ENCODE results near the gene PTPRU.
"Not testable (repeated sequence)": the region's sequence is repeated elsewhere in the genome, so short reads cannot be mapped to it uniquely, and the experiment has no call there.

Gene PTPRU

DNA sequence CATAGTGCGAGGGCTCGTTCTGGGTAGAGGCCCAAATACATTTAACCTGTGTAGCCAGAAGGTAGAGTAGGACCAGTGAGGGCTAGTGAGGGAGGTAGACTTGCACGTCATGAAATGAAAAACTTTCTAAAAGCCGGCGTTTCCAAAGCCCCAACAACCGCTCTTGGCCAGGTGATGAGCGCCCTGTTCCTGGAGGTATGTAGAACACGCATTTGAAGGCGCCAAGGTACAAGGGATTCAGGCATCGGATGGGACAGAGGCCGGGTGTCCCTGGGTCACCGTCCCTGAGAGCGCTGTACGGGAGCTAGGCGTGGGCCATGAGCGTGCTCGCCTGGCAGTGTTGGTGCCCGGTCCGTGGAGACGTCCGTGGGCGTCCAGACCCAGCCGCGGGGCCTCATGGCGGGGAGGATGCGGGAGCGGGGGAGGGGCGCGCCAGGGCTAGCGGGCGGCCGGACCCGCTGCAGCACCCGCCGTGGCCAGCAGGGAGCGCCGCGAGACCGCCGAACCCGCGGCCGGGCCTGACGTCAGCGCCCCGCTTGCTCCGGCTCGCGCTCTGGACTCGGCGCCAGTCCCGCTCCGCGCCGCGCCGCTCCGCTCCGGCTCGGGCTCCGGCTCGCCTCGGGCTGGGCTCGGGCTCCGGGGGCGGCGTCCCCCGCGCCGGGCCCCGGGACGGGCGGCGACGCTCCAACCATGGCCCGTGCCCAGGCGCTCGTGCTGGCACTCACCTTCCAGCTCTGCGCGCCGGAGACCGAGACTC lies at the start of gene PTPRU:
Gene PTPRU (plus strand): TSS at position 568 of the 757 bp plus-strand sequence. CDS start 123 bp downstream, at position 691.
- peak; percentile 73 for DNase-seq

DNA sequence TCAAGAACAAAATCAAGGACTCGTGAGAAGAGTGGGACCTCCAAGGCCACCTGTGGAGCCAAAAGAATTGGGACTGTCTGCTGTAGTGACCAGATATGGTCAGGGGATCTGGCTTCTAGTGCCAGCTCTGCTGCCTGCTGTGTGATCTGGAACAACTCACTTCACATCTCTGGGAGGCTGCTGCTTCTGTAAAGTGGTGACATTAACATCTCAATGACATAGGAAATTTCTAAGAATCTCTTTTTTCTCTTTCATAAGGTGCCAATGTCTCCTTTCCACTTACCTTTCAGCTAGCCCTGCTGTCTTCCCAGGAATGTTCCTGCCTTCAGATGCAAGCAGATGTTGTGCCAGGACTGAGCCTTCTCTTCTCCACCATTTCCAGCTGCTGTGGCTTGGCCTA lies 49.6 kb upstream of the PTPRU start:
- no peak for DNase-seq

DNA sequence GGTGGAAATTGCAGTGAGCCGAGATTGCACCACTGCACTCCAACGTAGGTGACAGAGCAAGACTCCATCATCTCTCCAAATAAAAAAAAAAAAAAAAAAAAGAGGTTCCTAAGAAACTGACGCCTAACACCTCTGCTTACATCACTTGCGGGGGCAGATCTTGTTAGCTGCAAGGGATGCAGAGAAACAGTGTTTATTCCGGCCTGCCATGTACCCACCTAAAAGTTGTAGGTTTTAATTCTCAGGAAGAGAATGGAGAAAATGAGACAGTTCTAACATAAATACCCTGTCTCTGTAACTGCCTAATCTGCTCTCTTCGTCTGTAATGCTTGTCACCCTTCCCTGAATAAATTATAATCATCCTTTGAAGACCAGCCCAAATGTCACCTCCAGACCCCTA lies 45.6 kb upstream of the PTPRU start:
- no peak for DNase-seq

DNA sequence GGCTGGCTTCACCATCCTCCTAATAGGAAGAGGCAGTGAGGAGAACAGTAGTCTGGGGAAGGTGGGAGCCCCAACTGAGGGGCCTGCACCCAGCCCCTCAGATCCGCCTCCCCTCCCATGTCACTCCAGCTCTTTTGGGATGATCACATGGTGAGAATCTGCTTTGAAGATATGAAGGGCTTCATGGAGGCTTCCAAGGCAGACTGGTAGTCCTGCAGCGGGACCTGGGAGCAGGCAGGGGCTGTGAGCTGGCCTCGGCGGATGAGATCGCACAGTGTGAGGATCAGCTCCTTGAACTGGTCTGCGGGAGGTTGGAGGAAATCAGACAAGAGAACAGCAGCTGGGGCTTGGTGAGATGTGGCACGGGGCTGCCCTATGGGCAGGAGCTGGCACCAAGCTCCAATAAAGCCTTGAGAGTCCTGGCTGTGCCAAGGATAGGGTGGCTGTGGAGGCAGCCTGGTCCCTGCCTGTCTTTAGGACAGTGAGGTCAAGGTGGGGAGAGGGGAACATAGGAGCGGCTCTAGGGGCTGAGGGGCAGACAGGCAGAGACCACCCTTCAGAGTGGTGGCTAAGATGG lies 42.4 kb upstream of the PTPRU start:
- no peak for DNase-seq

DNA sequence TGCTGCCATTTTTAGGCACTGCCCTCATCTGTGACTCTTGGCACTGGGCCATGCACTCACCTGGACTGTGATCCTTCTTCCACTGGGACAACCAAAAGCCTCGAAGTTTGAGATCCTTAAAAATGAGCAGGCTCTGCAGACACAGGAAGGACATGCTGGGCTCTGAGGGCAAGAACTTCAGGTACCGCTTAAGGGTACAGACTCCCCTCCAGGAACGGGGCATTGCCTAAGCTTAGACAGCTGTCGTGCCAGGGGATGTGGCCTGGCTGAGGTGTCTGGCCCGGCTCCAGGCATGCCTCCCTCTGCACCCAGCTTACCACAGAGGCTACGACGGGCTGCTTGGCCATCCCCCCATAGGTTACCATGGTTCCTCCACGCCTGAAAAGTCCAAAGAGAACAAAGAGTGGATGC lies 40.4 kb upstream of the PTPRU start:
- no peak for DNase-seq

DNA sequence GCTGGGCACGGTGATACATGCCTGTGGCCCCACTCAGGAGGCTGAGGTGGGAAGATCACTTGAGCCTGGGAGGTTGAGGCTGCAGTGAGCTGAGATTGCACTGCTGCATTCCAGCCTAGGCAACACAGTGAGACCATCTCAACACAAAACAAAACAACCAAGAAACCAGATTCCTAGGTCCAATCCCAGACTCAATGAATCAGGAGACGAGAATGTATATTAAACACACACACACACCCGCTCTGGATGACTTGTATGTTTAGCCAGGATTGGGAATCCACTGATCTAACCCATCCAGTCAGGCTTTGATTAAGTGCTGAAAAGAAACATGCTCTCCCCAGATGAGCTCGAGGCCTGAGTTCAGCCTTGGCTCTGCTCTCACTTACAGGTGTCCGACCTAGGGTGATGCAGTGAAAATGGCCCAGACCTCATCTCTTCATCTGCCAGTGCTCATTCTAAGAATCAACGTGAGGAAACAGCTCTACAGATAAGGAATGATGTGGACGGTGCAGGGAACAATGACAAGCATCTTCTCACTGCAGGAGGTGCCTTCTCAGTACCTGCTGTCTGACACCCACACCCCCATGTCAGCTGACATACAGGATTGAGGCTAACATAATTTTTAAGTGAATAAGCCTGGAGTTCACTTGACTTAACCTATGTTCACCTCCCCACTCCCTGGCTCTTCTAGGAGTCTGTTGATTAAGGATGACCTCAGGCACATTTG lies 39.3 kb upstream of the PTPRU start:
- no peak for DNase-seq

DNA sequence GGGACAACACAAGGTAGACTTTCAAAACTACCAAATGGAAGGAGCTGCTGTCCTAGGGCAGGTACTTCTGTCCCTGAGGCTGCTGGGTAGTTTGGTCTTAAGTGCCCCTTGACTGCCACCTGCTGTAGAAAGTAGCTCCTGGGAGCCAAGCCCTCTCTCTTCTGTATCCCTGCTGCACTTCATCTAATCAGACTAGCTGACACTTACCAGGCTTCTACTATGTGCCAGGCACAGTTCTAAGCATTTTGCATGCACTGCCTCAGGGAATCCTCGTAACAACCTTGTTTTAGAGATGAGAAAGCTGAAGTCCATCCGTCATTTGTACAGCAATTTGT lies 38.8 kb upstream of the PTPRU start:
- DNase-seq, result no peak

DNA sequence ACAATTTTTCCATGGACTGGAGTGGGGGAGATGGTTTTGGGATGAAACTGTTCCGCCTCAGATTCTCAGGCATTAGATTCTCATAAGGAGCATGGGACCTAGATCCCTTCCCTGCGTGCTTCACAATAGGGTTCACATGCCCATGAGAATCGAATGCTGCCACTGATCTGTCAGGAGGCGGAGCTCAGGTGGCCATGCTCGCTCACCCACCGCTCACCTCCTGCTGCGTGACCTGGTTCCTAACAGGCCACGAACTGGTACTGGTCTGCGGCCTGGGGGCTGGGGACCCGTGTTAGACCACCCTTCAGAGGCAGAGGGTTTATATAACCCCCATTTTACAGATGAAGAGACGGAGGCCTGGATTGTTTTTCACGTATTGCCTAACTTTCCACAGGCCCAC lies 38.3 kb upstream of the PTPRU start:
- DNase-seq, result no peak

DNA sequence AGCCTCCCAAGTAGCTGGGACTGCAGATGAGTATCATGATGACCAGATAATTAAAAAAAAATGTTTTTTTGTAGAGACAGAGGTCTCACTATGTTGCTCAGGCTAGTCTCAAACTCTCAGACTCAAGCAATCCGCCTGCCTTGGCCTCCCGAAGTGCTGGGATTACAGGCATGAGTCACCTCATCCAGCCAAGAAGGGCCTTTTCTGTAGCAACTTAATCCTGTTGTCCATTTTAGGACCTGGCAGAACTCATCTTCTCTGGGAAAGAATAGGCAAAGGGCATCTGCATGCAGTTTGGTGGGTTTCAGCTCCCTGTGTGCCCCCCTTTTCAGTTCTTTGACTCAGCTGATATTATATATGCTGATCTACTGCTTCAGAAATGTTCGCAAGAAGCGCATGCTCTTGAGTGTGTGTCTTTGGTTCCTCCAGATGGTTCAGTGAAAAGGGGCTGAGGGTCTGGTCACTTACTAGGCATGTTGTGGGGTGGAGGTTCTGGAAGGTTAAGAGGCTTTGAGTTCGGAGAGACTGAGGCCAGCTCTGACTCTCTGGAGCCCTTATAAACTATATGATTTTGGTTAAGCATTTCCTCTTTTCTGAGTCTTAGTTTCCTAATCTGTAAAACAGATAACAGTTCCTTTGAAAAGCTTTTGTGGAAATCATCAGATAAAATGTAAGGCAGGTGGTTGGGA lies 35.3 kb upstream of the PTPRU start:
- DNase-seq, result no peak

DNA sequence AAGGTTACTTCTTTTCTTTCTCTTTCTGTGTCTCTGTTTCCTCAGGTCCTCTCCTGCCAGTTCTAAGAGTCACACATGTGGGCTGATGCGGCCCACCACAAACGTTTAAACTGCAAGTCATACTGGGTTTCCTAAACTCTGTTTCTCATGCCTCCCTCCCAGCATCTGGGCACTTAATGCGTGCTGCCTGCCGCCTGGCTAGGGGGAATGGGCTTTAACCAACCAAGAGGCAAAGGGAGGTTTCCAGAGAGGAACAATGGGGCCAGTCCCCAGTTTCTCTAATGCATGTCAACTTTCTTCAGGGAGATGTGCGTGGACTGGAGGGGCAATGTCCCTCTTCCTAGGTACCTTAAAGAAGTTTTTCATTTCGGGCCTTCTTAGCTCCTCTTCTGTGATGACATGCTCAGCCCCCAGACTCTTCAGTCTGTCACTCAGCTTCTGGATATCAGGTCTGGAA lies 34.7 kb upstream of the PTPRU start:
- no peak for DNase-seq

DNA sequence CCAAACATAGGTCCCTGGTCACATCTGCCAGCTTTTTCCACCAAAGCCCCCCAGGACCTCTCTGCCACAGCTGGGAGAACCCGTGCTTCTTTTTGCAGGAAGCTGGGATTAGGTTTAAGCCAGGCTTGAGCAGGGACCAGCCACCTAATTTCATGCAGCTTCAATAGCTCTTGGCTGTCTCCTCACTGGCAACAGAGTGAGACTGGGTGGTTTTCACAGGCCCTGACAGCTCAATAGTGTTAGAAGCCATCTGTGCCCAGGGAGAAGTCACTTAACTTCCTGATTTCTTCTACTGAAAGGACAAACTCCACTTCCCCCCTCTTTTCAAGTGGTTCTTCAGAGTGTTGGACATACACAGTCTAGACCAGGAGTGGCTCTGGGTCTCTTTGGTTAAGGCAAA lies 34.3 kb upstream of the PTPRU start:
- DNase-seq, result no peak

DNA sequence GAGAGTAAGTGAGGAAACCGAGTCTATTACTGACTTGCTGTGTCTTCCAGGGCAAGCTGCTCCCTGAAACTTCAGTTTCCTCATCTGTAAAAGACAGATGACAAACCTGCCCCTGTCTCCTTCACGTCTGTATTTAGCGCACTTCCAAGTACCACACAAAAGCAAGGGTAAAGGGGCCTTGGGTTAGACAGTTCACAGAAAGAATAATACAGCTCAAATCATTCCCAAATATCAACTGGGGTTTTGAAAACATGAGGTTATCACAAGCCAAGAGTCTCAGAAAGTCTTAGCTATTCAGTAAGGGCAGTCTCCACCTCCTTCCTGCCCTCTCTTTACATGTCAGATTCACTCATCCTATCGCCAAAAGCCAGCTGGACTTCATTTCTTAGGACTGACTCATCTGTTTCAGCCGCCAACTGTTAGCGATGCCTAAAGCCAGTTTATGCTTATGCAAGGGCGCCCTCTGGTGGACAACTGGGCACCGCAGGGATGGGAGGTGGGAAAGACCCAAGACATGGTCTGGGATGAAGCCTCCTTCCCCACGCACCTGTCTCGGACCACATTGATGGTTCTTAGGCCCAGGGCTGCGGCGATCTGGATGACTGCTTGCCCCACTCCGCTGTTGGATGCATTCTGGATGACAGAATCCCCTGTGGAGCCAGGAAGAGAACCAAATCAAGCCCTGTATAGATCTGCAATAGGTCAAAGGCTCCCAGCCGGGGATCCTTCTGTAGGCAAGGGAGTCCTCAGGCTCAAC lies 33.6 kb upstream of the PTPRU start:
- peak; percentile 79 for DNase-seq

DNA sequence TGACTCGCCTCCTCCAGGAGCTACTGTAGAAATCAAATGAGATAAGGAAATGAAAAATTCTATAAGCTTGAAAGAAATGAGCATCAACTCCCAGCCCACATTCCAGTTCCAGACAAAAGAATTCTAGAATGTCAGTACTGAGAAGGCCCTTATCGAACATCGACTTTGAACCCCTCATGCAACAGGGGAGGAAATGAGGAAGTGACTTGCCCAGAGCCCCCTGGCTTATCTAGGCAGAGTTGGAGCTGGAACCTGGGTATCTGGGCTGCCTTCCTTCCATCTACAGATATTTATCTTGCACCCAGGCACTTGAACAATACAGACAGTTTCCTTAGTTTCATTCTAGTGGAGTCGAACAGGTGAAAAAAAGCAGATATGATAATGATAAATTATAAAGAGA lies 27.9 kb upstream of the PTPRU start:
- no peak for DNase-seq

DNA sequence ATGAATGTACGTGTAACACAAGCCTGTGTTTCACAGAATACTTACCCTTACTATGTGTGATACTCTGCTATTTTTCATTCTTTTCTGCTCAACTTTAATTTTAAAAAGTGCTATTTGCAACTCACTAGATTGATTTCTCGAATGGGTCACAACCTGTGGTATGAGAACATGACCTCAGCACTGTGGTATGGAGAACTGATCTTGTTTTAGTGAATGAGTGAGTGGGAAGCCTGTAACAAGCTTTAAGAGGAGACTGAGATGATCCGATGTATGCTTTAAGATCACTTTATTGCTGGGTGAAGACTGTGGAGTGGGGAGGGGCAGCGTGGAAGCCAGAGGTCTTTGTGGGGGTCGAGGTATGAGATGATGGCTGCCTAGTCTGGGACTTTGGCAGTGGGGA lies 27.1 kb upstream of the PTPRU start:
- no peak for DNase-seq

DNA sequence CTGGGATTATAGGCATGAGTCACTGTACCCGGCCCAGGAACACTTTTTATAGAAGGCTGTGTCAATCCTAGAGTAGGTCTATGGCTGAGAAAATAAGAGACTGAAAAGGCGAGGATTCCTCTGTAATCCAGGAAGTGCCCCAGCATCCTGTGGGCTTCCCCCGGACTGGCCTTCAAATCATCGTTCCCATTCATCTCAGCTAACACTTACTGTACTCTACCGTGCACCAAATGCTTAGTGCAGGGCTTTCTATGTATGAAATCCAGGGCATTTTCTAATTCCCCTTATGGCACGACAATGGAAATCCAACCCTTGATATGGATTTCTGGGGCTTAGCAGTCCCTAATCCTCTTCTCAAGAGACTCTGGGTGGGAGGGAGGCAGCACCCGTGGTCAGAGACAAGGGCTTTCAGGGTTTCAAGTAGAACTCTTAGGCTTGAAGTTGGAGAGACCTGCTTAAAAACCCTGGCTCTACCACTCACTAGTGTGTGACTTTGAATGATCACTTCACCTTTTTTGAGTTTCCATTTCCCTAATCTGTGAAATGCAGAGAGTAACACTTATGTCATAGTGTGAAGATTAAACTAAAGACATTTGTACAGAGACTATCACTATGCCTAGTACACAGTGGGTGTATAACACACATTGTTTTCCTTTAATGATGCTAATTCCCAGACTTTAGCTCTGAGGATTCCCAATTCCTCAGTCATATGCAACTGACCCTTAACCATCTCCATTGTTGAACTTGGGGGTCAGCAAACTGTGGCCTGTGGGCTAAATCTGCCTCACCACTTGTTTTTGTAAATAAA lies 25.8 kb upstream of the PTPRU start:
- DNase-seq, result no peak

DNA sequence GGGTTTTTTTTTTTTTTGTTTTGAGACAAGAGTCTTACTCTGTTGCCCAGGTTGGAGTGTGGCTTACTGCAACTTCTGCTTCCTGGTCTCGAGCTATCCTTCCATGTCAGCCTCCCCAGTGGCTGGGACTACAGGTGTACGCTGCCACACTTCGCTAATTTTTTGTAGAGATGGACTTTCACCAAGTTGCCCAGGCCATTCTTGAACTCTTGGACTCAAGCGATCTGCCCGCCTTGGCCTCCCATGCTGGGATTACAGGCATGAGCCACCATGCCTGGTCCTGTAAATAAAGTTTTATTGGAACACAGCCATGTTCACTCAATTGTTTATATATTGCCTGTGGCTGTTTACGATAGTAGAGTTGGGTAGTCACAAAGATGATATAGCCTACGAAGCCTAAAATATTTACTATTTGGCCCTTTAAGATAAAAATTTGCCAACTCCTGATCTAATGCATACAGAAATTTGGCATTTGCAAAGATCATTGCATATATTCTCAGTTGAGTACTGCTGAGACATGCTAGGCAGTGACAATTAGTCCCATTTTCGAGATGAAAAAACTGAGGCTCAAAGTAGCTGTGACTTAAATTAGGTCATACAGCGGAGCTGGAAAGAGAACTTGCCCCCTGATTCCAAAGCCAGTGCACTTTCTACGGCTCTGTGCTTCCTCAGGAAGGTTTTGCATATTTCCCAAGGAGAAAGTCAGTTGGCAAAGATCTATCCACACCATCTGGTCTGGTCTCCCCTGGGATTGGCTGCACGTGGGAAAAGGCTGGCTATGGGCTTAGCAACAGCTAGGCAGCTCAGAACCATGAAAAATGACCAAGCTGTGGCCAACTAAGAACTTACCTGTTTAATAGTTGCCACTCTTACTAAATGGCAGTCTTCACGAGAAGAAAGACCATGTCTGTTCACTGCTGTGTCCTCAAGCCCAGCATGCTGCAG lies 25.0 kb upstream of the PTPRU start:
- DNase-seq, result no peak

DNA sequence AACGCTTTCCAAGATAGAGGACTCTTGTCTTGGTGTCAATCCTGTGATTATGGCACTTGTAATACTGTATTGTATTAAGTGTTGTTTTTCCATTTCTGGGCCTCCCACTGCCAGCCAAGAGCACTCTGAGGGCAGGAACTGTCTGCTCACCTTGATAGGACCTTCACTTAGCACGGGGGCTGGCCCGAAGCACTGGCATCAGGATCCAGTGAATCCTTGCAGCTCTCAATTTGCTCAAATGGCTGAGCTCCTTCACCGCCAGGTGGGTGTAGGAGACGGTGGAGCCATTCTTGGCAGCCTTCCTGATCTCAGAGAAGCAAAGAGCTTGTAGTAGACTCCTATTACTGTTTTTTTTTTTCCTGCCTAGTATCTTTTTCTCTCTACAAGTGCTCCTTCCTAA lies 23.3 kb upstream of the PTPRU start:
- DNase-seq, result no peak

DNA sequence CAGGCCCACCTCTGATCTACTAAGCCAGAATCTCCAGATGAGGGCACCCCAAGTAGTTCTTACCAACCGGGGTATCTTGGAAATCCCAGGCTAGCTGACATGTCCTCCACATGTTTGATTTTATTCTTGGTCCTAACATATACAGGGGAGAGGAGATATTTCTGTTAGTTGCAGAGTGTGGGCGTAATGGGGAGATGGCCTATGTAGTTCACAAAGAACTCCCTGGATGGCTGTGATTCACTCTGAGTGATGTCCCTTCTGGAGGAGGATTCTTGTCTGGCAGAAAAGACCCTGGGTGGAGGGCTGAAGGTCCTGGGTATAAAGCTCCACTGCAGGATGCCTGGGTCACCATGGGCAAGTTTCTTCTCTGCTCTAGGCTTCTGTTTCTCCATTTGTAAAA lies 18.7 kb upstream of the PTPRU start:
- no peak for DNase-seq

DNA sequence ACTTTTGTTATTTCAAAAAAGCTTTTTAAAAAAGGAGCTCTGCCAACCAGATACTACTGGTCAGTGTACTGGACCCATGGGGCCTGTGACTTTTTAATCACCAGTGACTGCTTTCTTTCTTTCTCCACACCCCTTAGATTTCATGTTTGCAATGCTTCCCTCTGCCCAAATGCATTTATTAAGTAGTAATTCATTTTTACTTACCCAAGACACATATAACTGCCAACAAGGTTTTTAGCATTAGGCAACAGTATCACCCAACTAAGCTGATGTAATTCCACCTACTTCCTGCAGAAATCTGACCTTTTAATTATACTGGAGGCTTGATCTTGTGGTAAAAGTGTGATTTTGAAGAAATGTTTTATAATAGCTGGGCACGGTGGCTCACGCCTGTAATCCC lies 18.1 kb upstream of the PTPRU start:
- DNase-seq, result no peak

DNA sequence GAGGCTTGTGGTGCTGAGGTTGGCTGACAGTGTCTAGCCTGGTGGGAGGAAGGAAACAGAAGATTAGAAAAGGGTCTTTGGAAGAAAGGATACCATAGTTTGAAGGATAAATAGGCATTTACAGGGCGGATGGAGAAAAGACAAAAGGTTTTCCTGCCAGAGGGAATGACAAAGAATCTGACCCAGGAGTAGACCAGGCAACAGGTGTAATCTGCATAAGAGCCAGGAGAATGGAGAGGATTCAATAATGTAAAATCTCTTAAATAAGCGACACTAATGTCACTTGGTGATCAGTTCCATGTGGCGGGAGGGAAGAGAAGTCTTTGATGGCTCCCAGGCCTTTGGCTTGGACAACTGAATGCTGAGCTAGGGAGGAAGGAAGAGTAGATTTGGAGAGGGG lies 15.0 kb upstream of the PTPRU start:
- DNase-seq, result no peak

DNA sequence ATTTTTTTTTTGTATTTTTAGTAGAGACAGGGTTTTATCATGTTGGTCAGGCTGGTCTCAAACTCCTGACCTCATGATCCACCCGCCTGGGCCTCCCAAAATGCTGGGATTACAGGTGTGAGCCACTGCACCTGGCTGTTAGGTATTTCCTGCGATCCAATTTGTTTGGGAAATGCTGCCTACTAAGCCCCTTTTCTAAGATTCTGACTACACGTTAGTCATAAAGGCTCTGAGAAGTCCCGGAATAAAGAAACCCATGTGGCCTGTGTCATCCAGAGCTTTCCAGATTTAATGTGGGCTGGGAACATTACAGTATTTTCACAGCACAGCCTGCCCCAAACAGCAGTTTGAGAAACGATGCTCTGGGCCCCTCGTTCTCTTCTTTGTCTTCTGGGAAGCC lies 14.1 kb upstream of the PTPRU start:
- DNase-seq, result not testable (repeated sequence)

Data from CD4-positive, alpha-beta T cell treated with Interleukin-15 for 1 hour (primary cell).